Osteocyte (in vitro differentiated cells): ENCODE measurements around the gene NRXN2. TPM values are rescaled to one million over a fixed set of nuclear protein-coding genes. Genes with fewer than 3 reads are reported as not detected.

Experiments used
- DNase-seq: peaks from one replicate; pipeline ENCODE4 v3.0.0; 2021; ENCODE audit warnings: mixed read lengths; ENCODE audit not compliant: unreplicated experiment; ENCODE audit errors: extremely low spot score
- H3K27ac Mint-ChIP-seq: one replicate; pipeline ENCODE4 v1.8.0; 2021; ENCODE audit warnings: mild to moderate bottlenecking, mixed read lengths; ENCODE audit not compliant: unreplicated experiment
- H3K27me3 Mint-ChIP-seq: one replicate; pipeline ENCODE4 v1.8.0; 2021; ENCODE audit warnings: mixed read lengths; ENCODE audit not compliant: unreplicated experiment
- H3K36me3 Mint-ChIP-seq: one replicate; pipeline ENCODE4 v1.8.0; 2021; ENCODE audit warnings: mixed read lengths; ENCODE audit not compliant: unreplicated experiment
- H3K4me1 Mint-ChIP-seq: one replicate; pipeline ENCODE4 v1.8.0; 2021; ENCODE audit warnings: mixed read lengths; ENCODE audit not compliant: unreplicated experiment
- H3K4me3 Mint-ChIP-seq: one replicate; pipeline ENCODE4 v1.8.0; 2021; ENCODE audit warnings: mild to moderate bottlenecking, moderate library complexity, mixed read lengths; ENCODE audit not compliant: unreplicated experiment
- H3K9me3 Mint-ChIP-seq: one replicate; pipeline ENCODE4 v1.8.0; 2021; ENCODE audit warnings: mixed read lengths; ENCODE audit not compliant: unreplicated experiment
- total RNA-seq: library from RNA; stranded (reverse); gene quantifications from 2 replicates; pipeline ENCODE4 v1.2.1, GENCODE V29; 2021
- TF ChIP-seq, protein P1 (sequence below): fragments of 200-600 bp; sonication (generic); IDR thresholded peaks from 2 replicates; pipeline ENCODE4 v1.5.0; 2021; ENCODE audit warnings: antibody characterized with exemption, mild to moderate bottlenecking, moderate library complexity

NRXN2 gene
- total RNA-seq, 1 donor from 2014 or later: 2.6 TPM

DNA sequence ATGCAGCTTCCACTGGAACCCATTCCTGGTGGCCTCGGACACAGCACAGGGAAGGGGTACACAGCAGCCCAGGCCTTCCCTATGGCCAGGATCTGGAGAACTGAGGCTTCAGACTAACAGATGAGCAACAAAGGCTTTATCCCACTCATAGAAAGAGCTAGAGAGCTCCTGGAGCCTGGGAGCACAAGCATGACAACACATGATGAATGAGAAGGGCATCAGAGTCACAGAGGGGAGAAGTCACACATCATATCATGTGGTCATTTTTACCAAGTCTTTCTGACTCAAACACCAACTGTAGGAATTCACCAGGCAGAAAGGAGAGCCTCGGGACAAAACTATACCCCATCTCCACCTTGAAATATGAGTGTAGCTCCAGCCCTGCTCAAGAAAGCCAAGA is 43.2 kb downstream of the NRXN2 start:
- Mint-ChIP-seq H3K4me1 (peaks cover 11% of the 10 kb centered on the region), H3K9me3 (no peaks in the 10 kb centered on the region), H3K36me3 (no peaks in the 10 kb centered on the region), H3K4me3 (no peak overlapping the region), H3K27me3 (peaks cover 81% of the 10 kb centered on the region), H3K27ac (no peak overlapping the region)
- no peak for DNase-seq
- TF ChIP-seq, protein P1, sequence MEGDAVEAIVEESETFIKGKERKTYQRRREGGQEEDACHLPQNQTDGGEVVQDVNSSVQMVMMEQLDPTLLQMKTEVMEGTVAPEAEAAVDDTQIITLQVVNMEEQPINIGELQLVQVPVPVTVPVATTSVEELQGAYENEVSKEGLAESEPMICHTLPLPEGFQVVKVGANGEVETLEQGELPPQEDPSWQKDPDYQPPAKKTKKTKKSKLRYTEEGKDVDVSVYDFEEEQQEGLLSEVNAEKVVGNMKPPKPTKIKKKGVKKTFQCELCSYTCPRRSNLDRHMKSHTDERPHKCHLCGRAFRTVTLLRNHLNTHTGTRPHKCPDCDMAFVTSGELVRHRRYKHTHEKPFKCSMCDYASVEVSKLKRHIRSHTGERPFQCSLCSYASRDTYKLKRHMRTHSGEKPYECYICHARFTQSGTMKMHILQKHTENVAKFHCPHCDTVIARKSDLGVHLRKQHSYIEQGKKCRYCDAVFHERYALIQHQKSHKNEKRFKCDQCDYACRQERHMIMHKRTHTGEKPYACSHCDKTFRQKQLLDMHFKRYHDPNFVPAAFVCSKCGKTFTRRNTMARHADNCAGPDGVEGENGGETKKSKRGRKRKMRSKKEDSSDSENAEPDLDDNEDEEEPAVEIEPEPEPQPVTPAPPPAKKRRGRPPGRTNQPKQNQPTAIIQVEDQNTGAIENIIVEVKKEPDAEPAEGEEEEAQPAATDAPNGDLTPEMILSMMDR: no peak

DNA sequence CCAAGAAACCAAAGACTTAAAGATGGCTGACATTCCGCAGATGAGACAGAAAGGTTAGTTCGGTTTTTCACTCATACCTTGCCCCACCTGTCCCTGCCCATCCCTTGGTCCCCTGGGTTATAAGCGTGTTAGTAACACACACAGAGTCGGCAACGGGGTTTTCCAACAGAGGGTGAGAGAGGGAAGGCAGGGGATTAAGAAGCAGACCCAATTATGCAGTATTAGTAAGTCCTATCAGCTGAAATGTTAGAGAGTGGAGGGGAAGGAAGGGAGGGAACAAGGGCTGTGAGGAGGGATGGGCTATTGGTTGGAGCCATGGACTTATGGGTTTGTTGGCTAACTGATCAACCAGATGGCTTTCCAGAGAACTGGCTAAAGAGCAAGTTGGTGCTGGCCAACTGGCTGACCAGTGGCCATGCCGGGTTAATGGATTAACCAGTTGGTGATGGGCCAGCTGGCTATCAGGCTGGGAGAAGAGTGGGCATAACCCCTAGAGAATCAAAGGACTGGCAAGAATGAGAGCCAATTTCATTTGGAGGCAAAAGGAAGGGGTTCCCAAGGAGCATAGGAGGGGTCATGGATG is 45.5 kb downstream of the NRXN2 start:
- H3K4me3 Mint-ChIP-seq: no peak overlapping the region
- no peak for DNase-seq
- H3K36me3 Mint-ChIP-seq: no peaks in the 10 kb centered on the region
- no peak overlapping the region for H3K27ac Mint-ChIP-seq
- TF ChIP-seq, protein P1: no peak
- H3K4me1 Mint-ChIP-seq: peaks cover 12% of the 10 kb centered on the region
- peaks cover 70% of the 10 kb centered on the region for H3K27me3 Mint-ChIP-seq
- H3K9me3 Mint-ChIP-seq: no peaks in the 10 kb centered on the region

DNA sequence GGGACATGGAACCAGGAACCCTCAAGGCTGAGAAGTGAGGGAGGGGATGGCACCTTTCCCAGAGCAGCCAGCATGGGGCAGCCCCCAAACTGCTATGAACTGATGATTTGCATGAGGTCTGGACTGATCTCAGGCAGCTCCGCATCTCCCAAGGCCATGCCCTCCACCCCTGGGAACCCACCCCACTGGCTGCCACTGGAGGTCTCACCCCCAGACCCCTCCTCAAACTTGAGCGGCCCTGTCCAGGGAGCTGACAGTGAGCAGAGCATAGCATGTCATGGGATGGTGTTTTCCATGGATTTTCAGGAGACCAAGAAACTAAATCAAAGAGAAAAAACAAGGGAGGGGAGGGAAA is 46.8 kb downstream of the NRXN2 start:
- Mint-ChIP-seq H3K4me3 (no peak overlapping the region), H3K9me3 (no peaks in the 10 kb centered on the region), H3K36me3 (no peaks in the 10 kb centered on the region), H3K4me1 (peaks cover 12% of the 10 kb centered on the region), H3K27me3 (peaks cover 63% of the 10 kb centered on the region), H3K27ac (no peak overlapping the region)
- TF ChIP-seq, protein P1: no peak
- DNase-seq: no peak

DNA sequence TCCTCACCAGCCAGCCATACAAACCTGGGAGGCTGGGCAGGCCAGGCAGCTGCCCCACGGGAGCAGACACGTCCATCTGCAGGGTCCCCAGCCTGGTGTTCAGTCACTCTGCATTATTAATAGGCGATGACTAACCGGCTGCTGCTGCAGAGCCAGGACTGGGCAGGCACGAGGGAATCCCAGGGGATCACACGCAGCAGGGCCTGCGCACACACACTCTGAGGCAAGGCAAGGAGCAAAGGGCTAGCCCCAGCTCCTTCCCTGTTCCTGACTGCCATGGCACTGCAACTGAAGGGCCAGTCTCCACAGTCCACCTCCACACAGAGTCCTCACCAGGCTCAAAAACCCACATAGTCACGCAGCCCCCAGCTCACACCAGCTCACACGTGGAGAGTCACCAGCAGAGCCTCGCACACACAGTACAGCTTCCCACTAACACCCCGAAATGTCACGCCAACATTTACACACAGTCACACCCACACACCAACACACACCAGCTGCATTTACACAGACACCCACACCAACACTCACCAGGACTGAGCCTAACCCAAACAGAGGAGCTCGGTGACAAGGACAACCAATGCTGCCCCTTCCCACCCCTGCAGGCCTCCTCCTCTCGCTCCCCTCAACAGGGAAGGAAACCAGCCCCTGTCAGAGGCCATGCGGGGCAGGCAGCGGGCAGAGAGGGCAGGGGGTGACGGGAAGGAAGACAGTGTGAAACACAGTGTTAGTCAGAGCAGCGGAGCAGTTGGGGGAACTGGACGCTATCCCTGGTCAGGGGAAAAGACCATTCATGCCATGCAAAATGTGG is 47.3 kb downstream of the NRXN2 start:
- Mint-ChIP-seq H3K36me3 (no peaks in the 10 kb centered on the region), H3K4me1 (peaks cover 12% of the 10 kb centered on the region), H3K27me3 (peaks cover 65% of the 10 kb centered on the region), H3K4me3 (no peak overlapping the region), H3K9me3 (no peaks in the 10 kb centered on the region), H3K27ac (peak overlapping the region; percentile 62)
- TF ChIP-seq, protein P1: no peak
- DNase-seq: peak; percentile 88

DNA sequence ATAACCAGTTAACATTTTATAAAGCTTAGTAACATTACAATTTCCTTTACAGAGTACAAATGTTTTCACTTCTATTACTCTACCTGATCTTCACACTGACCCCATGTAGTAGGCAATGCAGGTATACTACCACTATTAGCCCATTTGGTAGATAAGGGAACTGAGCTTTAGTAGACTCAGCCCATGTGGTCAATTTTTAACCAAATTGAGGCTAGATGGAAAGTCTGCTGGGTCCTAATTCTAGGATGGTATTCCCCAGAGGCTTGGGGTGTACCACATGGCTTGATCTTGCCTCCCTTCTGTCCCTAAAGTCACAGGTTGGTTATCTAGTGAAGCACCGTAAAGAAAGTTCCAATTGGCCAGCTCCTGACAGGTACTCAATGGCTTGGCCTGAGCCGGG is 48.2 kb downstream of the NRXN2 start:
- Mint-ChIP-seq H3K4me1 (peaks cover 12% of the 10 kb centered on the region), H3K4me3 (no peak overlapping the region), H3K36me3 (no peaks in the 10 kb centered on the region), H3K27me3 (peaks cover 62% of the 10 kb centered on the region), H3K9me3 (no peaks in the 10 kb centered on the region), H3K27ac (no peak overlapping the region)
- TF ChIP-seq, protein P1: no peak
- no peak for DNase-seq
